Measurements from ENCODE around the gene A4GNT. TPM values are rescaled to one million over a fixed set of nuclear protein-coding genes. Genes with fewer than 3 reads are reported as not detected.

A4GNT gene
- total and polyA plus RNA-seq, 7 donors, result not detected

DNA sequence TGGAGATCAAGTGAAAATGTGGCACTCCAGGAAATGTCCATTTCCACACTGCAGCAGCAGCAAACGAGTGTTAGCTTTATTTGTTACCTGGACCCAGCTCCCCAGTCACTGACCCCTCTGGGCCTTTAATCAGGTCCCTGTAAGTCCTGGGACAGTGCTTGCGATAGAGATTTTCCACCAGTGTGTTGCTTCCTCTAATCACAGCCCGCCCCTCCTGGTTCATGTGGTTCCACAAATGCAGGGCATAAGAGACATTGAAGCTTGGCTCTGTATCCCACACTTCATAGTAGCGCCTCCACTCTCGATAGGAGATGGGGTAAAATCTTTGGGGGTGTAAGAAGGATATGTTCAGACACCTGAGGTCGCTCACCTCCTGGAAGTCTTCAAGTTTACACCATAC lies 8.0 kb downstream of the A4GNT start:
- Histone ChIP-seq H3K27ac (peak overlapping the region in 1 of 4 donors; percentile 22), H3K9me3 (no peaks in the 10 kb centered on the region), H3K4me1 (peaks cover 0 to 21% (median 15%) of the 10 kb centered on the region in 4 donors), H3K4me3 (no peak overlapping the region), H3K36me3 (no peaks in the 10 kb centered on the region), H3K27me3 (no peaks in the 10 kb centered on the region)
- intact Hi-C loops (cut with DNase I), result no loop called here
- WGBS, 2 donors, result 80 to 86% methylated on average over 6 of the region's 6 CpGs
- DNase-seq, result no peak
- TF ChIP-seq POLR2AphosphoS5 (IDR thresholded peaks at IDR 0.05) (no peak), POLR2A (IDR thresholded peaks at IDR 0.05) (no peak), EP300 (IDR thresholded peaks at IDR 0.05) (no peak)
- TF ChIP-seq, protein P1, sequence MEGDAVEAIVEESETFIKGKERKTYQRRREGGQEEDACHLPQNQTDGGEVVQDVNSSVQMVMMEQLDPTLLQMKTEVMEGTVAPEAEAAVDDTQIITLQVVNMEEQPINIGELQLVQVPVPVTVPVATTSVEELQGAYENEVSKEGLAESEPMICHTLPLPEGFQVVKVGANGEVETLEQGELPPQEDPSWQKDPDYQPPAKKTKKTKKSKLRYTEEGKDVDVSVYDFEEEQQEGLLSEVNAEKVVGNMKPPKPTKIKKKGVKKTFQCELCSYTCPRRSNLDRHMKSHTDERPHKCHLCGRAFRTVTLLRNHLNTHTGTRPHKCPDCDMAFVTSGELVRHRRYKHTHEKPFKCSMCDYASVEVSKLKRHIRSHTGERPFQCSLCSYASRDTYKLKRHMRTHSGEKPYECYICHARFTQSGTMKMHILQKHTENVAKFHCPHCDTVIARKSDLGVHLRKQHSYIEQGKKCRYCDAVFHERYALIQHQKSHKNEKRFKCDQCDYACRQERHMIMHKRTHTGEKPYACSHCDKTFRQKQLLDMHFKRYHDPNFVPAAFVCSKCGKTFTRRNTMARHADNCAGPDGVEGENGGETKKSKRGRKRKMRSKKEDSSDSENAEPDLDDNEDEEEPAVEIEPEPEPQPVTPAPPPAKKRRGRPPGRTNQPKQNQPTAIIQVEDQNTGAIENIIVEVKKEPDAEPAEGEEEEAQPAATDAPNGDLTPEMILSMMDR (IDR thresholded peaks at IDR 0.05), result no peak

DNA sequence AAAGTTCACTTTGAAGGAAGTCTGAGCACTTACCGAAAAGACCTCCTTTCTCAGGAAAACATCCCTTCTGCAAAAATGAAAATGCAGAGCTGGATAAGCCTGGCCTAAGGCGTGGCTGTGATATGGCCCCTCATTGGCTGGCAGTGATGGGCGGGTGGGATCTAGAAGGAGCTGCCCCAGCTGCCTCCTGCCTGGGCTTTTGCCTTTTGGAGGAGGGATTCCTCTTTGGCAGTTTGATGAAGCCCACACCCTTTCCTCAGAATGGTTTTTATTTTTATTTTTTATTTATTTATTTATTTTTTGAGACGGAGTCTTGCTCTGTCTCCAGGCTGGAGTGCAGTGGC lies 12.8 kb downstream of the A4GNT start:
- H3K27me3 ChIP-seq, result no peaks in the 10 kb centered on the region
- intact Hi-C loops (cut with DNase I), result loop anchor here (1.0 to 5.0 kb wide), 3 partner anchors 37 to 53 kb away; partner anchors contain the start of gene DBR1
- H3K27ac ChIP-seq, result no peak overlapping the region
- no peaks in the 10 kb centered on the region for H3K36me3 ChIP-seq
- DNase-seq, result no peak
- H3K4me3 ChIP-seq, result no peak overlapping the region
- no peaks in the 10 kb centered on the region for H3K9me3 ChIP-seq
- 60 to 76% methylated on average over 4 of the region's 4 CpGs for WGBS, 2 donors
- peaks cover 0 to 19% (median 9%) of the 10 kb centered on the region in 4 donors for H3K4me1 ChIP-seq
- TF ChIP-seq POLR2A (IDR thresholded peaks at IDR 0.05) (no peak), EP300 (IDR thresholded peaks at IDR 0.05) (no peak), POLR2AphosphoS5 (IDR thresholded peaks at IDR 0.05) (no peak)
- TF ChIP-seq, protein P1 (IDR thresholded peaks at IDR 0.05), result no peak

DNA sequence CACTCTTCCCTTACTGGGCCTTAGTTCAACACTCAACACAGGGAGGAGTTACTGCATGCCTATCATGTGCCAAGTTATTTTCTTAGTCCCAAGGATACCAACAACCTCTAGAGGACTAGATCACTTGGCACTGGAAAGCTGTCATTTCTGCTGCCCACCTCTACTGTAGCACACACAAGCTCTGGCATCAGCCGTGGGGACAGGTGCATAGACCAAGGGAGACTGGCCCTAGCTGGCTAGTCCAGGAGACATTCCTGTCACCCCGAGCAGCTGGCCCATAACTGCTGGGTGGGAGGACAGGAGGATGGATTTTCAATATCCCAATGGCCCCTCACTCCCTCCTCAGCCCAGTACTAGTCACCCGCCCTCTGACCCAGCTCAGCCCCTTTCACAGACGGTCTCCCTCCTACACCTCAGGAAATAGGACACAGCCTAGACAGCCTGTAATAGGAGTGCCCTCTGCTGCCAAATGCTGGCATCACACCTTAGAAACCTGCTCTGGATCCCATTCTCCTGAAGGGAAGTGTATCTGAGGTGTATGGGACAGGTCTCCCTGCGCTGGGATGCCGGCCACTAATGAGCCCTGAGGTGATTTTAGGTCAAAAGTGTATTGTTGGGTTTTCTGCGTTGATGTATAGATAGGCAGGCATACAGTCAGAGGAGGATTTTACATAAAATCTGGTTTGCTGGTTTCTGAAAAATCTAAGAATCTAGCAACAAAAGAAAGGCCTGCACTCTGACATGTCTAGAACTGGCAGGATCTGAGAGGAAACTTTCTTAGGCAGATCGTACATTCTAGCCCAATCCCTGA lies 13.4 kb downstream of the A4GNT start:
- H3K4me3 ChIP-seq, result no peak overlapping the region
- no peaks in the 10 kb centered on the region for H3K9me3 ChIP-seq
- 20 to 37% methylated on average over 8 of the region's 8 CpGs for WGBS, 2 donors
- TF ChIP-seq, protein P1 (IDR thresholded peaks at IDR 0.05), result peak; percentile 35 to 86 (median 54)
- TF ChIP-seq POLR2AphosphoS5 (IDR thresholded peaks at IDR 0.05) (no peak), POLR2A (IDR thresholded peaks at IDR 0.05) (no peak), EP300 (IDR thresholded peaks at IDR 0.05) (no peak)
- peaks cover 0 to 21% (median 14%) of the 10 kb centered on the region in 4 donors for H3K4me1 ChIP-seq
- H3K27me3 ChIP-seq, result no peaks in the 10 kb centered on the region
- intact Hi-C loops (cut with DNase I), result loop anchor here (1.0 to 5.0 kb wide), 3 partner anchors 37 to 53 kb away; partner anchors contain the start of gene DBR1
- no peak overlapping the region for H3K27ac ChIP-seq
- DNase-seq, result peak; percentile 84
- H3K36me3 ChIP-seq, result no peaks in the 10 kb centered on the region

DNA sequence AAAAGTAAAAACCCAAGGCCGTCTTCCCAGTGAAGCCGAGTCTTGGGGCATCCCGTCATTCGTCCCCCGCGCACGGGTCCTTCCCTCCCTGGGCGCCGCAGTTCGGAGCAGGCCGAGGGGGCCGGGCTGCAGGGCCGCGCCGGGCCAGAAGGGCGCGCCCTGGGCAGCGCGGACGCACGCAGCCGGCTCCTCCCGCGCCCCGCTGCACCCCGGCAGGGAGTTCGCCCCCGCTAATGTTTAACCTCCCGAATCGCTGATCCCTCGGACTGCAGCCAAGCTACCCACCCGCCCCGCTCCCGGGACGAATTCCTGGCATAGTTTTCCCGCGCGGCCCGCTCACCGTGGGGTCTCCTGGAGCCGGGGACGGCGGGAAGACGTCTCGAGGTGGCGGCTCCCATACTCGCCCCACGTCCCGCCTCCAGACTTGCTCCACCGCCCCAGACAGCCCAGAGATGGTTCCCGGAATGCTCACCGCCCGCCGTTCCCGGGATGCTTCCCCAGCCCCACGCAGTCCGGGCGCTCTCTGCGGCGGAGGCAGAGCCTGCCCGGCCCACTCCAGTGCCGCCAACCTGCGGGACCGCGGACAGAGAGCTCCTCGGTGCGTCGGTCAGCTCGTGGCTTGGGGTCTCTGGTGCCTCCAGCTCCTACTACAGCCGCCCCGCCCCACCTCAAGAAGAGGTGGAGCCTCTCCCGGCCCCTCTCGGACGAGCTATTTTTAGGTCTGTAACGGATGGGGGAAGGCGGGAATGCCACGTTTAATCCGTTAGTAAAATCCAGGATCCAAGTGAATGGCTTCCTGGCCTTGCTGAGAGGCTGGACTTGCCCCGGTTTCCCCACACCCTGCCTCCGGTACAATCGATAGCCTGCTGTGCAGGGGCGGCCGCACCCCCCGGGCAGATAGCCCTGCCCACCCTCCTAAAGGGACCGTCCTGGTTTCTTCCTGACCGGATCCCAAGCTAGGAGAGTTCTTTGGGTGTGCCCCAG lies 16.9 kb downstream of the A4GNT start, which contains the start of gene DZIP1L:
Gene DZIP1L, minus strand, starts transcription at position 621 of the 984 bp plus-strand sequence. CDS start 11,637 bp downstream, outside the sequence.
- peak; percentile 23 to 26 for TF ChIP-seq POLR2A (IDR thresholded peaks at IDR 0.05)
- TF ChIP-seq, protein P1 (IDR thresholded peaks at IDR 0.05), result peak in 2 of 4 experiments; percentile 37 to 66
- TF ChIP-seq POLR2AphosphoS5 (IDR thresholded peaks at IDR 0.05), result peak; percentile 72 to 84 (median 75)
- no peak for TF ChIP-seq EP300 (IDR thresholded peaks at IDR 0.05)
- Histone ChIP-seq H3K27me3 (no peaks in the 10 kb centered on the region), H3K4me1 (peaks cover 0 to 27% (median 21%) of the 10 kb centered on the region in 4 donors), H3K36me3 (no peaks in the 10 kb centered on the region), H3K4me3 (peak within 1 kb of the TSS; percentile 54 to 92 (median 80)), H3K27ac (peak within 1 kb of the TSS; percentile 90 to 97 (median 93)), H3K9me3 (no peaks in the 10 kb centered on the region)
- DNase-seq, result peak; percentile 86
- intact Hi-C loops (cut with DNase I), result loop anchor here (5.0 kb wide), 2 partner anchors 33 to 57 kb away; partner anchors contain the start of gene DBR1
- WGBS, 2 donors, result 1% methylated on average over 86 of the region's 86 CpGs
